Measurements from ENCODE around the gene FDXACB1. TPM values are rescaled to one million over a fixed set of nuclear protein-coding genes. Genes with fewer than 3 reads are reported as not detected.

The FDXACB1 gene
- polyA plus RNA-seq, 1 experiment, result 0.81 TPM

DNA sequence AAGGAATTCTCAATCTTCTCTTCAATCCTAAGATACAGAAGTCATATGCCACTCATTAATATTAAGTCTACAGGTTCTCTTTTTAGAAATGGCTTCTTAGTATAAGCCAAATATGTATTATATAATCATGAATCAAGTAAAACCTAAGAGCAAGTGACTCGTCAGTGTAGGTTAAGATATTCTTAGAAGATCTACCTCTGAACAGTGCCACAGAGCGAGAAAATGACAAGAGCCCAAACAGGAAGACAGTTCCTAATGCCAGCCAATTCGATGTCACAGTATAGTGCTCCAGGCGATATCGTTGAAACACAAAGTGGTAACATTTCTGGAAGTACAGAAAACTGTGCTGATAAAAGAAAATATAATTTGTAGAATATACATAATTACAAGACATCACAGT is 40.9 kb downstream of the FDXACB1 start:
- 0 out of 2 replicates have a peak, but pooled peaks cover 1% of the 10 kb centered on the region for H3K36me3 ChIP-seq (ENCODE audit: control insufficient read depth, insufficient read depth, low read length)
- TF ChIP-seq, protein P1, sequence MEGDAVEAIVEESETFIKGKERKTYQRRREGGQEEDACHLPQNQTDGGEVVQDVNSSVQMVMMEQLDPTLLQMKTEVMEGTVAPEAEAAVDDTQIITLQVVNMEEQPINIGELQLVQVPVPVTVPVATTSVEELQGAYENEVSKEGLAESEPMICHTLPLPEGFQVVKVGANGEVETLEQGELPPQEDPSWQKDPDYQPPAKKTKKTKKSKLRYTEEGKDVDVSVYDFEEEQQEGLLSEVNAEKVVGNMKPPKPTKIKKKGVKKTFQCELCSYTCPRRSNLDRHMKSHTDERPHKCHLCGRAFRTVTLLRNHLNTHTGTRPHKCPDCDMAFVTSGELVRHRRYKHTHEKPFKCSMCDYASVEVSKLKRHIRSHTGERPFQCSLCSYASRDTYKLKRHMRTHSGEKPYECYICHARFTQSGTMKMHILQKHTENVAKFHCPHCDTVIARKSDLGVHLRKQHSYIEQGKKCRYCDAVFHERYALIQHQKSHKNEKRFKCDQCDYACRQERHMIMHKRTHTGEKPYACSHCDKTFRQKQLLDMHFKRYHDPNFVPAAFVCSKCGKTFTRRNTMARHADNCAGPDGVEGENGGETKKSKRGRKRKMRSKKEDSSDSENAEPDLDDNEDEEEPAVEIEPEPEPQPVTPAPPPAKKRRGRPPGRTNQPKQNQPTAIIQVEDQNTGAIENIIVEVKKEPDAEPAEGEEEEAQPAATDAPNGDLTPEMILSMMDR (IDR thresholded peaks at IDR 0.05; ENCODE audit: insufficient read depth, low read depth, low read length), result no peak
- CTCF ChIA-PET, result no interaction called here
- H3K27me3 ChIP-seq (ENCODE audit: control insufficient read depth, insufficient read depth, low read length), result no peaks in the 10 kb centered on the region
- H3K4me3 ChIP-seq (ENCODE audit: low read depth, low read length), result no peak overlapping the region
- no peak for DNase-seq (ENCODE audit: low read depth)
- POLR2A ChIA-PET, result no interaction called here

DNA sequence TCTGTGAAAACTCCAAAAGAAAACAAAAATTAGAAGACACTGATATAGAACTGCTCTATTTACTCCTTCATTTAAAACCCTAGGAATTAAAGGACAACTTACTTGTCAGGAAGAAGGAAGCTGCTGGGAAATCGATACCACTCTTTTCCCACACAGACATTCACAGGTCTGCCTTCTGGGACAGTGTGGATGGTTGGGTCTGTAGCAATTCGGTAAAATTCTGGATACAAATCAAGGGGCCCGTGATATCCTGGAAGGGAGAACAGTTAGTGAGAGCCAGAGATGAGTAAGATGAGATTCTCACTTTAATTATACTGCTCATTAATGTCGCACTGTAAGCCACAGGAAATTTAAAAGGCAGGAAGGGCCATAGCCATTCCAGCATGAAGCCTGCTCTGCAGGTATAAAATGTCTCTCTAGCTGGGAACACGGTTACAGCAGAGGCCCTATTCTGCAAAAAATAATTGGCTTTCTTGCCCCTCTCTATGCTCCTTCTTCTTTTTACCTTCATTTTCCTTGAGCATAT is 41.5 kb downstream of the FDXACB1 start:
- POLR2A ChIA-PET, result no interaction called here
- CTCF ChIA-PET, result interaction anchor here (0.6 to 0.8 kb wide), 4 partner anchors 45 to 263 kb away, joined by 3 to 4 read pairs (median 3); no protein-coding TSS in a partner anchor
- no peak for DNase-seq (ENCODE audit: low read depth)
- TF ChIP-seq, protein P1 (IDR thresholded peaks at IDR 0.05; ENCODE audit: insufficient read depth, low read depth, low read length), result no peak
- H3K36me3 ChIP-seq (ENCODE audit: control insufficient read depth, insufficient read depth, low read length), result 0 out of 2 replicates have a peak, but pooled peaks cover 1% of the 10 kb centered on the region
- H3K4me3 ChIP-seq (ENCODE audit: low read depth, low read length), result no peak overlapping the region
- no peaks in the 10 kb centered on the region for H3K27me3 ChIP-seq (ENCODE audit: control insufficient read depth, insufficient read depth, low read length)

DNA sequence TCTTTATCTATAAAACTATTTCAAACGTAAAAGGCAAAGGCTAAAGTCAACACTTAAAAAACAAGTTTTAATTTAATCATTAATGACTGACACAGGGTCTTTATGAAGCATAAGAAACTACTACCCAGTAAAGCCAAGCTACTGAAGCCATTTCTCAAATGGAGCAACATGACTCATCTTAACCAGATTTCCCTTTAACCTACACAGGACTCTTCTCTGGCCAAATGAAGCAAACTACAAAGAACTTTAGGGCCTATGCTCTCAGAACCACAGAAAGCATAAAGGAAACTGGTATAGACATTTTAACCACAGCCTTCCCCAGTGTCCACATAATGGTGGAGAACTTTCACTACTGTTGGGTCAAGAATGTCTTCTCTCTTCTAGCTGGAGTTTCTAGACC is 42.2 kb downstream of the FDXACB1 start:
- TF ChIP-seq, protein P1 (IDR thresholded peaks at IDR 0.05; ENCODE audit: insufficient read depth, low read depth, low read length), result no peak
- Histone ChIP-seq H3K27me3 (ENCODE audit: control insufficient read depth, insufficient read depth, low read length) (no peaks in the 10 kb centered on the region), H3K36me3 (ENCODE audit: control insufficient read depth, insufficient read depth, low read length) (0 out of 2 replicates have a peak, but pooled peaks cover 1% of the 10 kb centered on the region), H3K4me3 (ENCODE audit: low read depth, low read length) (no peak overlapping the region)
- ChIA-PET CTCF (interaction anchor here (0.5 to 0.8 kb wide), 4 partner anchors 44 to 232 kb away, joined by 3 to 4 read pairs (median 3); no protein-coding TSS in a partner anchor), POLR2A (no interaction called here)
- no peak for DNase-seq (ENCODE audit: low read depth)

DNA sequence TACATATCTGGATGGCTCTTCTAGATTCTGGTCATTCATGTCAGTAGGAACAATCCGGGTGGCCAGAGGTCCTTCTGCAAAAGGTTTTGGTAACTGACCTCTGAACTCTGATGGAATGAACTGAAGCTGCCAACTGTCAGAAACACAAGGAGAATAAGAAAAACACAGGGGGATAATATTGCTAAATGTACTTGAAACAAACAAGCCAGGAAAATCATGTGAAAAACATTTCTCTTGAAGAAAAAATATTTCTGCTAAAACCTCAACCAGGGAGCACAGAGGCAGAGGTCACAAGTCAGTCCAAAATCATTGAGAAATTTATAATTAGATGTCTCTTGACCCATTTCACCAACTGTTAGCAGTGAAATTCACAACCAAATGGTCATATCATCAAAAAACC is 42.8 kb downstream of the FDXACB1 start:
- TF ChIP-seq, protein P1 (IDR thresholded peaks at IDR 0.05; ENCODE audit: insufficient read depth, low read depth, low read length), result no peak
- no peak overlapping the region for H3K4me3 ChIP-seq (ENCODE audit: low read depth, low read length)
- ChIA-PET POLR2A (no interaction called here), CTCF (interaction anchor here (0.8 to 1.5 kb wide), 2 partner anchors 28 to 278 kb away, joined by 3 read pairs; no protein-coding TSS in a partner anchor)
- H3K36me3 ChIP-seq (ENCODE audit: control insufficient read depth, insufficient read depth, low read length), result 0 out of 2 replicates have a peak, but pooled peaks cover 1% of the 10 kb centered on the region
- no peak for DNase-seq (ENCODE audit: low read depth)
- H3K27me3 ChIP-seq (ENCODE audit: control insufficient read depth, insufficient read depth, low read length), result no peaks in the 10 kb centered on the region

- H3K4me3 ChIP-seq (ENCODE audit: low read depth, low read length), result no peak overlapping the region
- DNase-seq (ENCODE audit: low read depth), result no peak
- CTCF ChIA-PET, result interaction anchor here (0.8 to 1.7 kb wide), 4 partner anchors 27 to 278 kb away, joined by 3 to 6 read pairs (median 3); no protein-coding TSS in a partner anchor
- 0 out of 2 replicates have a peak, but pooled peaks cover 1% of the 10 kb centered on the region for H3K36me3 ChIP-seq (ENCODE audit: control insufficient read depth, insufficient read depth, low read length)
- no peaks in the 10 kb centered on the region for H3K27me3 ChIP-seq (ENCODE audit: control insufficient read depth, insufficient read depth, low read length)
- TF ChIP-seq, protein P1 (IDR thresholded peaks at IDR 0.05; ENCODE audit: insufficient read depth, low read depth, low read length), result no peak
- POLR2A ChIA-PET, result no interaction called here
These were observed 43.3 kb downstream of the FDXACB1 start for GRCh38 chr11:111835665-111836064.
